HG03064 (cell line): ENCODE data around the gene TPRN.

Experiments
- ATAC-seq: cut with Tn5 transposase; IDR thresholded peaks from one replicate; pipeline ENCODE4 v1.9.1; 2021; ENCODE audit warnings: low read depth; ENCODE audit not compliant: unreplicated experiment

TPRN gene

GRCh38 chr9:137236238-137236935, 35.8 kb upstream of the TPRN start:
- ATAC-seq = no peak

GRCh38 chr9:137235424-137236237, 35.1 kb upstream of the TPRN start:
- ATAC-seq = no peak

- no peak for ATAC-seq
Observed at GRCh38 chr9:137234758-137235423, 34.4 kb upstream of the TPRN start.

- no peak for ATAC-seq
Observed at GRCh38 chr9:137234055-137234697, 33.6 kb upstream of the TPRN start.

GRCh38 chr9:137233143-137233980, 32.8 kb upstream of the TPRN start:
- ATAC-seq = no peak

- ATAC-seq = no peak
Observed at GRCh38 chr9:137232510-137232909, 32.0 kb upstream of the TPRN start.

GRCh38 chr9:137232101-137232500, 31.6 kb upstream of the TPRN start:
- ATAC-seq = no peak

- ATAC-seq = no peak
Observed at GRCh38 chr9:137231372-137232039, 31.0 kb upstream of the TPRN start.

- no peak for ATAC-seq
Observed at GRCh38 chr9:137230705-137231371, 30.3 kb upstream of the TPRN start, which contains the start of gene SLC34A3. TSS of gene SLC34A3 (plus strand) at chr9:137230901. CDS start at chr9:137231703, 802 bp downstream.

GRCh38 chr9:137229903-137230704, 29.6 kb upstream of the TPRN start:
- no peak for ATAC-seq

GRCh38 chr9:137228968-137229896, 28.7 kb upstream of the TPRN start:
- no peak for ATAC-seq

- ATAC-seq = no peak
Observed at GRCh38 chr9:137228506-137228967, 28.0 kb upstream of the TPRN start.

GRCh38 chr9:137227853-137228505, 27.4 kb upstream of the TPRN start:
- no peak for ATAC-seq

- ATAC-seq = no peak
Observed at GRCh38 chr9:137227054-137227852, 26.7 kb upstream of the TPRN start, which contains the start of gene RNF224. TSS of gene RNF224 (plus strand) at chr9:137227502. CDS start at chr9:137228336, 834 bp downstream.

- ATAC-seq = no peak
Observed at GRCh38 chr9:137226338-137227053, 26.0 kb upstream of the TPRN start.
